ENCODE results near the gene UHRF1.
"Not testable (repeated sequence)": the region's sequence is repeated elsewhere in the genome, so short reads cannot be mapped to it uniquely, and the experiment has no call there.

UHRF1 gene

GRCh38 chr19:4971816-4972495 lies 62.7 kb downstream of the UHRF1 start:
- DNase-seq (ENCODE audit: low read depth), result no peak

GRCh38 chr19:4972509-4973230 lies 63.4 kb downstream of the UHRF1 start:
- DNase-seq (ENCODE audit: low read depth), result no peak

DNA sequence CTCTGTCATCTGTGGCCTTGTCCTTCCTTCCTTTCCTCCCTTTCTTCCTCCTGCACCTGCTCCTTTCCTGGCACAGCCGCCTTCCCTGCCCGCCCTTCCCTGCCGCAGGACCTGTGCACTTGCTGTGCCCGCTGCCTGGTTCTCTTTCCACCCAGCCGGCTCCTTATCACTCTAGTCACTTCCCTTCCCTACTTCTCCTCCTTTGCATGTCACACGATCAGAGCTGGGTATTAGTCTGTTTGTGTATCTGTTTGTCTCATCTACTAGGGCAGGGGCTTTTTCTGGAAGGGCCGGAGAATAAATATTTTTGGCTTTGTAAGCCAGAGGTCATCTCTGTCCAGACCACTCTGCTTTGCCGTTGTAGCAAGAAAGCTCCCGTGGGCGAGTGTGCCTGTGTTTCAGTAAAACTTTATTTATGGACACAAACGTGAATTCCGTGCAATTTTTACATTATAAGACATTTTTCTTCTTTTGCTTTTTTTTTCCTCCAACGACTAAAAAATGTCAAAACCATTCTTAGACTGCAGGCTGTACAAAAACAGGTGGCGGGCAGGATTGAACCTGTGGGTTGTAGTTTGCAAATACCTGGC lies 65.7 kb downstream of the UHRF1 start:
- DNase-seq (ENCODE audit: low read depth), result no peak

DNA sequence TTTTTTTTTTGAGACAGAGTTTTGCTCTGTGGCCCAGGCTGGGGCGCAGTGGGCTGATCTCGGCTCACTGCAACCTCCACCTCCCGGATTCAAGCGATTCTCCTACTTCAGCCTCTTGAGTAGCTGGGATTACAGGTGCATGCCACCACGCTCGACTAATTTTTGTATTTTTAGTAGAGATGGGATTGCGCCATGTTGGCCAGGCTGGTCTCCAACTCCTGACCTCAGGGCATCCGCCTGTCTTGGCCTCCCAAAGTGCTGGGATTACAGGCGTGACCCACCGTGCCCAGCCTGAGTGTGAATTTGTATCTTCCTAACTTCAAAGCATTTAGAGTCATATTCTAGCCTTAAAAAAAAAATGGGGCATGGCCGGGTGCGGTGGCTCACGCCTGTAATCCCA lies 66.3 kb downstream of the UHRF1 start:
- DNase-seq (ENCODE audit: low read depth), result not testable (repeated sequence)

DNA sequence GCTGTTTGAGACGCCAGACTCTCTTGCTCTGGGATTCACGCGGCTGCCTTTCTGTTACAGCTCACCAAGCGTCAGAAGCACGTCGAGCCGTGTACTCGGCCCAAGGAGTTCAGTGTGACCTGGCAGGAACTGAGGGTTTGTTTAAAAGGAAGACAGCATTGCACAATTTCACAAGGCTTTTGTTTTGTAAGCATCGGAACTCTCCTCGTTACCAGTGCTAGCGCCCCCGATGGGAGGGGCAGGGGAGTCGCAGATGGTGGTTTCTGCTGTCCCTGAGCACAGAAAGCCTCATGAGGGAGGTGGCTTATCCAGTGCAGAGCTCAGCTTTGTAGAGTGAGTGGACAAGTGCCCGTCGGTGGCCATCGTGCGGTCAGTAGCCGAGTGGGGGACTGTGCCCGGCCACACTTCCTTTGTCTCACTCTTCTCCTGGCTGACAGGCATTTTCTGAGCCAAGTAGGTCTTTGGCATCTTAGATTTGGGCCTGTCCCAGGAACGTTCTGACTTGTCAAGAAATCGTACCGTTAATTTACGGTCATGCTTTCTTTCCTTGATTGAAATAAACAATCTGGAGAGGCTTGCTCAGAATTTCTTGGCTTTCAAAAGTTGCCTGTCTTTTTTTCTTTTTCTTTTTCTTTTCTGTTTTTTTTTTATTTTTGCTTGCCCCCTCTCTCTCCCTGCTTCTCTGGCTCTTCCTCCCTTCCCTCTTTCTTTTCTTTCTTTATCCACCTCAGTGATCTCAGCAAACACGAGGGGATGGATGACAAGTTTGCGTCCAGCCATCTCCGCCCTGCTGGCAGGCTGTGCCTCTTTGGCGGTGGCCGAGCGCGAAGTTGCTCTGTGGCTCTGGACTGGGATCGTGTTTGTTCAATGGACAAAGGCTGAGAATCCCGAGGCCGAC lies 67.3 kb downstream of the UHRF1 start:
- peak; percentile 83 for DNase-seq (ENCODE audit: low read depth)

DNA sequence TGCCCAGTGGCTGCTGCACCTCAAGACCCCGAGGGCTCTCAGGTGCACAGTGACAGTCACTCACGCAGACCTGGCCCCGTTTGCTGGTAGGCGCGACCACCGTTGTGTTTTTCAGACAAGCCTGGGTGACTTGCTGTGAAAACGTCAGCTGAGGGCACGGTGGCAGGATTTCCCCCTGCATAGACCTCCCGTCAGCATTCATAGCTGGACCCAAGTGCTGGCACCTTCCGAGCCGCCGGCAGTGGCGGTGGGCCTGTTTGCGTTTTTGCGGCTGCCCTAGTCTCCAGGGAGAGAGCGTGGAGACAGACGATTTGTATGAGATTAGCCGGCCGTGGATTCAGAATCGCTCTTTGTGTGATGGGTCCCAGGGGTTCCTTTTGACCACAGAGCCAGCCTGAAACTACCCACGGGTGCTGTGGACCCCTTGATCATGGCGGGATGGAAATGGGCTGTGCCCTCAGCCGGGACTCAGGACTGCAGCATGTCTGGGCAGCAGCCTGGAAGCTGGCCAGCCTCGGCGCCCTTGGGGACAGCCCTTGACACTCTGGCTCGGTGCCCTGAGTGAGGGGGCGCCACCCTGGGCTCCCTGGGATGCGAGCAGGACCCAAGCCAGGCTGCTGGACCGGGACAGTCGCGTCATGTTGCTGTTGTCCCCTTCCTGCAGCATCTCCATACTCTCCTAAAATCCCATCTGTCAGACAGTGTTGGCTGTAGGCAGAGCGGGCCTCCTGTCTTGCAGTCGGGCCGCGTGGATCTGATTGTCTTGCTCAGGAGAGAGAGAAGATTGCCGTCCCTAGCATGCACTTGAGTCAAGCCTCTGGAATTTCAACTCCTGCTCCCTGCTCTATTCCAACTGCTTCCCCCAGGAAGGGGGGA lies 68.2 kb downstream of the UHRF1 start:
- peak; percentile 88 for DNase-seq (ENCODE audit: low read depth)

- DNase-seq (ENCODE audit: low read depth), result no peak
These were observed 70.0 kb downstream of the UHRF1 start for GRCh38 chr19:4979211-4979807.

- no peak for DNase-seq (ENCODE audit: low read depth)
These were observed 70.8 kb downstream of the UHRF1 start for GRCh38 chr19:4980067-4980466.

- no peak for DNase-seq (ENCODE audit: low read depth)
These were observed 71.8 kb downstream of the UHRF1 start for GRCh38 chr19:4980838-4981680.

- no peak for DNase-seq (ENCODE audit: low read depth)
These were observed 72.3 kb downstream of the UHRF1 start for GRCh38 chr19:4981681-4981958.

GRCh38 chr19:4983346-4984105 lies 74.2 kb downstream of the UHRF1 start:
- no peak for DNase-seq (ENCODE audit: low read depth)

DNA sequence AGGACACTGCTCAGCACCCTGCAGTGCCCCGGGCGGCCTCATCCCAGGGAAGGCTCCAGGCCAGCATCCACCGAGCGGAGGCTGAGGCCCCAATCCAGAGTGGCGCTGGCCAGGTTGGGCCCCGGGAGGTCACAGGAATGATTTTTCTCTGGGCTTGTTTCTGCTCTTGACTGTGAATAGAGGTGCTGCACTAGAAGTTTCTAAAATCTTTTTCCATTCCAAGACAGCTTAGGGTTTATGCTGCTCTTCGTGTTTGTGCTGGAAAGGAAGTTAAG lies 74.7 kb downstream of the UHRF1 start:
- no peak for DNase-seq (ENCODE audit: low read depth)

DNA sequence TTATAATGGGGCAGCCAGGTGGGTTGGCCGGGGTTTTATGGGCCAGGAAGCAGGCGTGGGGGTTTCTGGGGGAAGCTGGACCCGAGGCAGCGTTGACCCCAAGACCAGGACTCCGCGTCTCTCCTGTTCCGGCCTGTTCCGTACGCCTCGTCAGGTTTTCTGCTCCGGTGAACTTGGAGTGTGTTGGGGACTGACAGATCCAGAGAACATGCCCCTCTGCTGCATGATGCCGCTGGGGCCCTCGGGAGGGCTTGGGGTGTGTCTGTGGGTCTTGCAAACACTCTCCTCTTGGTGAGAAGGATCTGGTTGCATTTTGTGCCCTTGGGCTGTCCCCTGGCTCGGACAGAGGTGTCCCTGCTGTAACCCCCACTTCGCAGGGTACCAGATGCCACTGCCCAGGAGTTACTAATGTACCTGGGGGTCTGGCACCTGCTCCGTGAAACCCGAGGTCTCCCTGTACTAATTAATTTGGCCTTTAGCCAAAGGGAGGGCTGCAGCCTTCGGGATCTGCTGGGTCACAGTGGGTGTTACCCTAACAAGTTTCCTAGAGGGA lies 75.2 kb downstream of the UHRF1 start:
- DNase-seq (ENCODE audit: low read depth), result no peak

- DNase-seq (ENCODE audit: low read depth), result no peak
These were observed 76.3 kb downstream of the UHRF1 start for GRCh38 chr19:4985551-4985991.

- DNase-seq (ENCODE audit: low read depth), result no peak
These were observed 76.8 kb downstream of the UHRF1 start for GRCh38 chr19:4986056-4986455.

- no peak for DNase-seq (ENCODE audit: low read depth)
These were observed 77.2 kb downstream of the UHRF1 start for GRCh38 chr19:4986471-4986891.

GRCh38 chr19:4987256-4987655 lies 78.0 kb downstream of the UHRF1 start:
- no peak for DNase-seq (ENCODE audit: low read depth)

GRCh38 chr19:4987692-4988370 lies 78.5 kb downstream of the UHRF1 start:
- no peak for DNase-seq (ENCODE audit: low read depth)

GRCh38 chr19:4988770-4989251 lies 79.5 kb downstream of the UHRF1 start:
- no peak for DNase-seq (ENCODE audit: low read depth)

Measured in non-pigmented ciliary epithelial cell (primary cell).